ENCODE data around the gene S100A2.
"Not testable (repeated sequence)": the region's sequence is repeated elsewhere in the genome, so short reads cannot be mapped to it uniquely, and the experiment has no call there.

The S100A2 gene

DNA sequence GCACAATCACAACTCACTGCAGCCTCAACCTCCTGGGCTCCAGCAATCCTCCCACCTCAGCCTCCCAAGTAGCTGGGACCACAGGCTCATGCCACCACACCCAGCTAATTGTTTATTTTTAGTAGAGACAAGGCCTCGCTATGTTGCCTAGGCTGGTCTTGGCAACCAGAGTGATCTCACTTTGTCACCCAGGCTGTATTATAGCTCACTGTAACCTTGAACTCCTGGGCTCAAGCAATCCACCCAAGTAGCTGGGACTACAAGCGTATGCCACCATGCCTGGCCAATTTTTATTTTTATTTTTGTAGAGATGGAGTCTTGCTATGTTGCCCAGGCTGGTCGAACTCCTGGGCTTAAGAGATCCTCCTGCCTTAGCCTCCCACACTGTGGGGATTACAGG lies 3.6 kb downstream of the S100A2 start:
- DNase-seq = not testable (repeated sequence)

DNA sequence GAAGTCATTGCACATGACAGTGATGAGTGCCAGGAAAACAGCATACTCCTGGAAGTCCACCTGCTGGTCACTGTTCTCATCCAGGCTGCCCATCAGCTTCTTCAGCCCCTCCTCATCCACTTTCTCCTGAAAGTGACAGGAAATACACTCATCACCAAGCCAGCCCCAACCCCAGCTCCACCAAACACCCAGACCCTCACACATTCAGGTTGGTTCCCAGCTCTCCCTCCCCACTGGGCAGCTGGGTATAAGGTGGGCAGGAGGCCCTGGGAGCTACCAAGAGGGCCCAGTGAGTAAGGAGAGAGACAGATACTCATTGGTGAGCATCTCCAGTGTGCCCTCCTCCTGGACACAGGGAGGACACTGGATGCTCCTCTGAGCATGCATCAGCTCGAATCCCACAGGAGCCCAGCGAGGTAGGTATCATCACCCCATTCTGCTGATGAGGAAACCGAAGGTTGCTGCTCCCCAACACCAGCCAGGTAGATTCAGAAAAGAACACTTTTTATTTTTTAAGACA lies 4.1 kb downstream of the S100A2 start:
- DNase-seq = no peak

- DNase-seq = no peak
Measured at GRCh38 chr1:153560771-153561465, 4.7 kb downstream of the S100A2 start.

DNA sequence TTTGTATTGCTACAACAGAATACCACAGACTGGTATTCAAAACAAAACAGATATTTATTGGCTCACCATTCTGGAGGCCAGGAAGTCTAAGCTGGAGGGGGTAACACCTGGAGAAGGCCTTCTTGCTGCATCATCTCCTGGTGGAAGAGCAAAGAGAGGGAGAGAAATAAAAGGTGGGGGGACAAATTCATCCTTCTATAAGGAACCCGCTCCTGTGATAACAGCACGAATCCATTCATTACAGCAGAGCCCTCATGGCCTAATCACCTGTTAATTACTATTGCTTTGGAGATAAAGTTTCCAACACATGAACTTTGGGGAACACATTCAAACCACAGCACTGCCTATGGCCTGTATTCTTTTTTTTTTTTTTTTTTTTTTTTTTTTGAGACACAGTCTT lies 5.4 kb downstream of the S100A2 start:
- no peak for DNase-seq

GRCh38 chr1:153557877-153558276 lies 7.8 kb downstream of the S100A2 start:
- DNase-seq = no peak

DNA sequence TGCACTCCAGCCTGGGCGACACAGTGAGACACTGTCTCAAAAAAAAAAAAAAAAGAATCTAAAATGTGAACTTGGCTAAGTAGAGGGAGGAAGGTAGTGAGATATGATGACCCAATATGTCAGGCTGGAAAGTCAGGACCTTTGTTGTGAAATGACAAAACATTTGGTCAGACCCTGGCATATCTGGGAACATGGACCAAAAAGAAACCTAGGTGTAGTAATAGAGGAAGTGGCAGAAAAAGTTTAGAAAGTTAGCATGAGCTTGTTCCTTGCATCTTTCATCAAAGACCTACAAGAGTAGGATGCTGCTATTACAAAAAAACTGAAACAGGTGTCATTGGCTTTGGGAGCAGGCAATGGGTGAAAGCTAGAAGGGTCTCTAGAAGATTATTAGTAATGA lies 9.3 kb downstream of the S100A2 start:
- no peak for DNase-seq

DNA sequence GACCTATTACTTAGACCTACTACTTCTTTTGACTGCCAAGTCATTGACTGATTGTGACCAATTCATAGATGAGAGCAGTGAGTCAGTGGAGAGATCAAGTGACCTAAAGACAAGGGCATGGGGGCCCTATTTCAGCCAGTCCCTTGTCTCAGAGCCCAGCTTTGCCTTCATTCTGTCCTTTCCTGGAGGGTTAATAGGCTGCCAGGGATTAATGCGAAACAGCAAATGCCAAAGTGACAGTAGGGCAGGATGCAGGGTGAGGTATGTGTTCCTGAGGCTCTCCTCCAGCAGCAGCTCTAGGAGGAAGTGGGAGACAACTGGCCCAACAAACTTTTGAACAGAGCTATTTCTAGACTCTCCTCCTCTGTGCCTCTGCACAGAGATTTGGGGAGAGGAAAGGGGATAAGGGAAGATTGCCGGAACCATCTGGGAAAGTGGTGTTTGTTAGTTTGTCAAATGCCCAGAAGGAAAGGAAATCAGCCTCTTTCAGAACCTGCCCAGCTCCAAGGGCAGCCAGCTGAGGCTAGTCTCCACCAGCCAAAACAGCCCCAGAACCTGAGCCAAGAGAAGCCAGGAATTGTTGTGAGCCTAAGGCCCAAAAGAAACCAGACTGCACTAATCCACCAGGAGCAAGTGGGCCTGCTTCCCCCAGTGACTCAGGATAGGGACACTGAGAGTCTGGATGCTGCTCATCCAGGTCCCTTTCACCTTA lies 11.7 kb downstream of the S100A2 start:
- no peak for DNase-seq

- no peak for DNase-seq
Measured at GRCh38 chr1:153553096-153553495, 12.5 kb downstream of the S100A2 start.

GRCh38 chr1:153552335-153552734 lies 13.3 kb downstream of the S100A2 start:
- DNase-seq = no peak

DNA sequence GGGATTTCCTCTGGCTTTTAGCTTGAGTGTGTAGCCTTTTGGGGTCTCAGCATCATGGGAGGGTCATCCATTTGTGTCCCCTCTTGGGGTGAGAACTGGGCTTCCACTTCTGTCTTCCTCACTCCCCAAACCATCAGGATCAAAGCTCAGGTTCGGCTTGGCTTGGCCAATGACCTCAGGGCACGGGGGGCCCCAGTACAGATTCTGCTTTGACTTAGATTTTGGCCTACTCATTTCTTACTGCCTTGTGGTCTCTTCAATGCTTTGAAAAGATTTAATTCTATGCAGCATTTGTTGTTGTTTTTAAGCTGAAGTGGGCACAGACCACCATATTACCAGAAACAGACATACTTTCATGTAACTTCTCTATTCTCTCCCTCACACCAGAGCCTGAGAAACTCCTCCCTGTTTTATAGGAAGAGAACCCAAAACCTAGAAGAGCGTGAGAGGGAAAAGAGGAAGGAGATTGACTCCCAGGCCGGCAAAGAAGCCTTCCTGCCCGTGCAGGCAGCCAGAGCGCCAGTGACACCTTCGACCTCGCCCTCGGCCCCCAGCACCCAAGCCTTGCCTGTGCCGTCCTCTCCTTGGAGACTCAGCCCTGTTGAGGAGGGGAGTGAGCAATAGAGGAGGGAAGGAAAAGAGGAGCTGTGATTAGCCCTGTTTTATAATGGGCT lies 14.7 kb downstream of the S100A2 start:
- no peak for DNase-seq

DNA sequence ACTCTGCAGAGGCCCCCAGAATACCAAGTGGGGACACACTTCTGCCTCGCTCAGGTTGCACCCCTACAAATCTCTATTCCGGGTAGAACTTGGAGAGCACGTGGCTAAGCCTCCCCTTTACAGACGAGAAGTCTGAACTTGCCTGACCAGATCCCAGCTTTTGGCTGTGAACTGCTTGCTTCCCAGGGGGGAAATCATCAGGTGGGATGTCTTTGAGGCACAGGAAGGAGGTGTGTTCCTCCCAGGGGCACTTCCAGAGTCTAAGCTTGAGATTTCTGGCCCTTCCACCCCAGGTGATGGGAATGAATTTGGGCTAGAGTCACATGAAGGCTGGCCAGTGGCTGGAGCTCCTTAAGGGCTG lies 15.3 kb downstream of the S100A2 start:
- no peak for DNase-seq

GRCh38 chr1:153549741-153550397 lies 15.8 kb downstream of the S100A2 start:
- no peak for DNase-seq

DNA sequence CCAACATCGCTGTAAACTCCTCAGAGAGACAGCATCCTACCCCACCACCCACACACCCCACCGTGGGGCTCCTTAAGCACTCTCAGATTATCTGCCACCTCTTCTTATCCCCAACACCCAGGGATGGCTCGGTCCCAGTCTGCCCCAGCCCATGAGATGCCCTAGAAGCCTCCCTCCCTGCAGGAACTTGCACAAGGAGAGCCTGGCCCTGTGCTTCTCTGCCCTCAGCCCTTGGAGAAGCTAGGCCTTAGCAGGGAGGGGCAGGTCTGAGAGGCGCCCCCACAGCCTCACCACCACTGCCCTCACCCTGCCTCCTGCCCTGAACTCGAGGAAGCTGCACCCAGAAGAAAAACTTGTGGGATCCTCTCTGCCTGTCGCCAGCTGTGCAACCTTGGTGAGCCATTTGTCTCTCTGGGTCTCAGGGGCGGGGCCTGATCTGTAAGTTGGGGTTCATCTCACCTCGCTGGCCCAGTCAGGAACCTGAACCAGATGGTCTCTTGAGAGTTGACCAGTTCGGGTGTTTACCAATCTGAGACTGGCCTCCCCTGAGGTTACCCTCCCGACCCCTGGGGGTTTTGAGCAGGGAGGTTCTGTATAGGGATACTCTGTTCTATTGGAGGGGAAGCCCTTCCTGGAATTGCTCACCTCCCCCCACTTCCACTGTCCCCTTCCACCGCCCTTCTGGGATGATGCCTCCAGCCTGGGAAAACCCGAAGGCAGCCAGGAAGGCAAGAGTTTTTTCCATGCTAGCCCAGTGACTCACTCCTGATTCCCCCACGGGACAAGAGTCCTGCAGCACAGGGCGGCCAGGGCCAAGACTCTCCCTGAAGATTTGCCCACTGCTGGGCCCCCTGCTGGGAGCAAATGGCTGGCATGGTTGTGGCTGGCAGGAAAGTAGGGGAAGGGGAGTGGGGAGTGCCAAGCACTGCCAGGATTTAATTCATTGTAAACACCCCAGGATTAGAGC lies 16.6 kb downstream of the S100A2 start, which contains the start of gene S100A3:
Gene S100A3 (minus strand): TSS at position 537 of the 967 bp plus-strand sequence. CDS start 773 bp downstream, outside the sequence.
- DNase-seq = no peak

GRCh38 chr1:153547560-153548551 lies 17.8 kb downstream of the S100A2 start:
- no peak for DNase-seq

DNA sequence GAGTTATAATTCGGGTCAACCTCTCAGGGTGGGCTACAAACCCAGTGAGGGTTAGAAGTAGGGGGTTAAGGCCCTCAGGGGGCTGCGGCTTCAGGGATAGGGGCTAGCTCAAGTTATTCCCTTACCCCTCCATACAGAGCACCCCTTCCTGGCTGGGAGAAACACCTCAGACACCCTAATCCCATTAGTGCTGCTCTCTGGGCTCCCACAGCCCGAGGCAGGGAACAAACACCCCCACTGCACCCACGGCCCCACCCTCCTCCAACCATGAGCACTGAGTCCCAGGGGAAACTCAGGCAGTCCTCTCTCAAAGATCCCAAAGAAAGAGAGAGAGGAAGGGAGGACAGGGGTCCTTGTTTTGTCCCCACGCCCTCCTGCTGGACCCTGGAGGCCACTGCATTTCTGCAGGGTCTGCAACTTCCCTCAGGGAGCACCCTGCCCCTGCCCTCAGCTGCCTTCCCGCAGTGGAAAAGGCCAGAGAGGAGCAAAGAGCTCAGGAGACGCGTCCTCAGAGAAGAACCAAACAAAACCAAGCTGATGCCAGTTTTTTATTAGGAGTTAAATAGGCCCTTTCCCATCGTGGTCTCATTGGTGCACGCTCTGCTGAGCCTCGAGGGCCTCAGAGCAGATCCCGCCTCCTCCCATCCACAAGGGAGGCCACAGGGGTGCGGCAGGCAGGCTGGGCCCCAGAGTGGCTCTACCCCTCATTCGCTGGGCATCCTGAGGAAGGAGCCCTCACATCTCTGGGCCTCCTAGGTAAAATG lies 18.7 kb downstream of the S100A2 start:
- DNase-seq = no peak

DNA sequence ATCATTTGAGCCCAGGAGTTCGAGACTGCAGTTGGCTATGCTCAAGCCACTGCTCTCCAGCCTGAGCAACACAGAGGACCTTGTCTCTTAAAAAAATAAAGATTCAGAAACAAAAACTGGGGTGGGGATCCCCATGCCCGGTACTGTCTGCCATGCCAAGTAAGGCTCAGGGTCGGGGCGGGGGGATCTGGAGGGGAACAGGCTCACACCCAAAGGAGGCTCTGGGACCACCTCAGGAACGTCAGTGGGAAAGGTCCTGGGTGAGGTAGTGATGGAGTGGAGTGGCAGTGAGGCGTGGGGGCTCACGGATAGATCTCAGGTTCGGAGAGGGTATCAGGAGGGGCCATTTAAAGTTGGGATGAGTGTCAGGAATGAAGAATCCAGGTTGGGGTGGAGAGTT lies 19.3 kb downstream of the S100A2 start:
- no peak for DNase-seq

DNA sequence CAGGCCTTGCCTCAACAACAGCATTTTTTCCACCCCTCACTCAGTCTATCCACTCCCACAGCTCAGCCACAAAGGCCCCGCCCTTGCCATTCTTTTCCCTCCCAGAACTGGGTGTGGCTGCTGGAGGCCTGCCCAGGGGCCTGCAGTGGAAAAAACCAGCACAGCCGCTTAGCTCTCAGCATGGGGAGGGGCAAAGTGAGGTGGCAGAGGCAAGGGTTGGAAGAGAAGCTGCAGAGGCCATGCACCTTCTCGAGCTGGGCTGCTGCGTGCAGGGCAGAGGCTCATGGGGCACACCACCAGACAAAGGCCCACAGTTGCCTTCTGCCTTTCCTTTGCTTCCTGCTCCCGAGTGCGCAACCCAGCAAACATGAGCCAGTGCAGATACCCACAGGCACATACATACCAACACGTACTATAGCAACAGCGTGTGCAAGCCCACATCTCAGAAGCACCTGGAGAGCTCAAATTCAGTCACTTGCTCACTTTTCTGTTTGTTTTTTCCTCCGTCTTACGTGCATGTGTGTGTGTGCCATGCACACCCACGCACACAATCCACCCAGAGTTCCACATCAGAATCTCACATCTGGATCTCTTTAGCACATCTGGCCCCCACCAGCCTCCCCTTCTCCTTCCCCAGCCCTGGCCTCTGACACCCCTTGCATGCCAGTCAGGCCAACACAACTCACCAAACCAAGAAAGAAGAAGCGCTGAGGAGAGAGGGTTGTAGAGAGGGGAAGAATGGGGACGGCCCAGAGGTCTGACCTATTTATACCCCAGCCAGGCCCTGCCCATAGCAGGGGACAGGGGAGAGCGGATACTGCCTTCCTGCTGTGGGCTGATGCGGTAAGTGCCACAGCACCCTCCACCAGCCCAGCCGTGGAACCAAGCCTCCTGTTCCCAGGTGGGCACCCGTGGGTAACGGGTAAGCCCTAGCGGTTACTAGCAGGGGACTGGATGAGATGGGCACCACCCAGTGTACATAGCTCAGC lies 20.3 kb downstream of the S100A2 start, which contains the start of gene S100A4:
Gene S100A4 (minus strand): TSS at position 740 of the 989 bp plus-strand sequence. CDS start 1,012 bp downstream, outside the sequence.
- peak; percentile 77 for DNase-seq

DNA sequence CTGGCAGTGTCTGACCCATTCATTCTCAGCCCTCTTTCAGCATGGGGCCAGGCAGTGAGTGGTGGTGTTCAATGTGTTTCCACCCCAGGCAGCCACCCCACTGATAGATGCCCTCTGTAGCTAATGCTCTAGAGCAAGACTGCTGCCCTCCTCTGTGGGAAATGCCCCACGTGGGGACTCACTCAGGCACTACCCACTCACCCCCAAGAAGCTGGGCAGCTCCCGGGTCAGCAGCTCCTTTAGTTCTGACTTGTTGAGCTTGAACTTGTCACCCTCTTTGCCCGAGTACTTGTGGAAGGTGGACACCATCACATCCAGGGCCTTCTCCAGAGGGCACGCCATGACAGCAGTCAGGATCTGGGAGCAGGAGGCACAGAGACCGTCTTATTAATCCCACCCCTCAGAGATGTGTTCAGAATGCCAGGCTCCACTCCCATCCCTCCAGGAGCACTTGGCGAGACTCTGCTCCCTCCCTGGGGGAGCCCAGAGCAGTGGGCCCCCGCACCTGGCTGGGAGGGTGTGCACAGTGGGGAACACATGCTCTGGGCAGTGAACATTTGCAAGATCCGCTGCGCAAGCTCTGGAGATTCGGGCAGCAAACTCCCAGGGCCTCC lies 21.1 kb downstream of the S100A2 start:
- no peak for DNase-seq
